ENCODE data around the gene NEURL1B. TPM values are rescaled to one million over a fixed set of nuclear protein-coding genes. Genes with fewer than 3 reads are reported as not detected.

Gene NEURL1B
- total RNA-seq, 6 experiments from 2014 or later = 2.0 to 8.6 (median 7.1) TPM

GRCh38 chr5:172611913-172612312 is 29.1 kb upstream of the NEURL1B start:
- Mint-ChIP-seq H3K36me3 (ENCODE audit: low read depth) (no peaks in the 10 kb centered on the region), H3K27ac (no peak overlapping the region), H3K27me3 (ENCODE audit: insufficient read depth) (peaks cover 37% of the 10 kb centered on the region), H3K9me3 (peaks cover 14% of the 10 kb centered on the region), H3K4me1 (ENCODE audit: low read depth) (no peaks in the 10 kb centered on the region), H3K4me3 (no peak overlapping the region)
- DNase-seq = no peak
- TF ChIP-seq CTCF (IDR thresholded peaks at IDR 0.05) = no peak

GRCh38 chr5:172612771-172613170 is 28.3 kb upstream of the NEURL1B start:
- TF ChIP-seq CTCF (IDR thresholded peaks at IDR 0.05) = no peak
- Mint-ChIP-seq H3K27me3 (ENCODE audit: insufficient read depth) (peaks cover 35% of the 10 kb centered on the region), H3K4me3 (no peak overlapping the region)

GRCh38 chr5:172616136-172616535 is 24.9 kb upstream of the NEURL1B start:
- Mint-ChIP-seq H3K36me3 (ENCODE audit: low read depth) (no peaks in the 10 kb centered on the region), H3K4me3 (no peak overlapping the region), H3K27me3 (ENCODE audit: insufficient read depth) (peaks cover 49% of the 10 kb centered on the region), H3K9me3 (peaks cover 14% of the 10 kb centered on the region), H3K4me1 (ENCODE audit: low read depth) (no peaks in the 10 kb centered on the region), H3K27ac (no peak overlapping the region)
- no peak for DNase-seq
- no peak for TF ChIP-seq CTCF (IDR thresholded peaks at IDR 0.05)

More at GRCh38 chr5:172612771-172613170, 28.3 kb upstream of the NEURL1B start:
- H3K27ac Mint-ChIP-seq = no peak overlapping the region
- peaks cover 14% of the 10 kb centered on the region for H3K9me3 Mint-ChIP-seq
- H3K4me1 Mint-ChIP-seq (ENCODE audit: low read depth) = no peaks in the 10 kb centered on the region
- DNase-seq = no peak
- no peaks in the 10 kb centered on the region for H3K36me3 Mint-ChIP-seq (ENCODE audit: low read depth)

- Mint-ChIP-seq H3K27ac (no peak overlapping the region), H3K4me1 (ENCODE audit: low read depth) (no peaks in the 10 kb centered on the region), H3K4me3 (no peak overlapping the region), H3K9me3 (peaks cover 14% of the 10 kb centered on the region), H3K27me3 (ENCODE audit: insufficient read depth) (peaks cover 52% of the 10 kb centered on the region), H3K36me3 (ENCODE audit: low read depth) (no peaks in the 10 kb centered on the region)
- DNase-seq = no peak
- TF ChIP-seq CTCF (IDR thresholded peaks at IDR 0.05) = no peak
Observed at GRCh38 chr5:172616730-172617129, 24.3 kb upstream of the NEURL1B start.

GRCh38 chr5:172617817-172618216 is 23.2 kb upstream of the NEURL1B start:
- no peaks in the 10 kb centered on the region for H3K36me3 Mint-ChIP-seq (ENCODE audit: low read depth)
- peaks cover 14% of the 10 kb centered on the region for H3K9me3 Mint-ChIP-seq
- DNase-seq = no peak
- no peaks in the 10 kb centered on the region for H3K4me1 Mint-ChIP-seq (ENCODE audit: low read depth)
- no peak overlapping the region for H3K27ac Mint-ChIP-seq
- no peak overlapping the region for H3K4me3 Mint-ChIP-seq
- no peak for TF ChIP-seq CTCF (IDR thresholded peaks at IDR 0.05)
- H3K27me3 Mint-ChIP-seq (ENCODE audit: insufficient read depth) = peaks cover 52% of the 10 kb centered on the region
